GM23338 (cell line): ENCODE results near the gene WWOX. TPM values are rescaled to one million over a fixed set of nuclear protein-coding genes. Genes with fewer than 3 reads are reported as not detected.

Experiments used
- ATAC-seq: fragments of 200-7000 bp; cut with Tn5 transposase; 3 replicates; pipeline ENCODE4 v1.9.1; 2020
- DNase-seq: peaks from one replicate; pipeline ENCODE4 v3.0.0-alpha.2; 2015; ENCODE audit warnings: low spot score
- H2AFZ ChIP-seq: fragments of 200-600 bp; sonication (generic); 2 replicates; pipeline ENCODE4 v1.8.0; 2016; ENCODE audit warnings: antibody characterized with exemption, mild to moderate bottlenecking, moderate library complexity
- H3F3A ChIP-seq: fragments of 200-600 bp; sonication (generic); replicated peaks from 2 replicates; pipeline ENCODE4 v1.8.0; 2017; ENCODE audit warnings: antibody characterized with exemption, mixed run types, low read depth
- H3K27ac ChIP-seq: fragments of 200-600 bp; sonication (generic); 2 replicates; pipeline ENCODE4 v1.6.1; 2016; ENCODE audit warnings: low read depth
- H3K27me3 ChIP-seq: fragments of 200-600 bp; sonication (generic); 2 replicates; pipeline ENCODE4 v1.8.0; 2016; ENCODE audit warnings: mild to moderate bottlenecking, mixed run types, moderate library complexity; ENCODE audit not compliant: insufficient read depth
- H3K36me3 ChIP-seq: fragments of 200-600 bp; sonication (generic); 2 replicates; pipeline ENCODE4 v1.8.0; 2016; ENCODE audit warnings: mild to moderate bottlenecking; ENCODE audit not compliant: insufficient read depth
- H3K4me1 ChIP-seq: fragments of 200-600 bp; sonication (generic); 2 replicates; pipeline ENCODE4 v1.8.0; 2016; ENCODE audit warnings: mild to moderate bottlenecking, moderate library complexity; ENCODE audit not compliant: insufficient read depth
- H3K4me2 ChIP-seq: fragments of 200-600 bp; sonication (generic); 2 replicates; pipeline ENCODE4 v1.7.1; 2017; ENCODE audit warnings: mixed run types
- H3K4me3 ChIP-seq: fragments of 200-600 bp; sonication (generic); 2 replicates; pipeline ENCODE4 v1.6.1; 2016; ENCODE audit warnings: mixed run types
- H3K79me2 ChIP-seq: fragments of 200-600 bp; sonication (generic); replicated peaks from 2 replicates; pipeline ENCODE4 v1.8.0; 2017; ENCODE audit warnings: mild to moderate bottlenecking; ENCODE audit not compliant: insufficient read depth
- H3K9me2 ChIP-seq: fragments of 200-600 bp; sonication (generic); 2 replicates; pipeline ENCODE4 v1.8.0; 2017; ENCODE audit not compliant: insufficient read depth
- H4K20me1 ChIP-seq: fragments of 200-600 bp; sonication (generic); replicated peaks from 2 replicates; pipeline ENCODE4 v1.8.0; 2017; ENCODE audit warnings: mild to moderate bottlenecking; ENCODE audit not compliant: insufficient read depth
- H3K27ac Mint-ChIP-seq: 2 replicates; pipeline ENCODE4 v1.8.0; 2020; ENCODE audit warnings: inconsistent platforms, mild to moderate bottlenecking, moderate library complexity, mixed read lengths
- H3K27me3 Mint-ChIP-seq: 3 replicates; pipeline ENCODE4 v1.8.0; 2022; ENCODE audit warnings: low read depth, mild to moderate bottlenecking, moderate library complexity, mixed read lengths, inconsistent platforms; ENCODE audit not compliant: insufficient read depth, poor library complexity
- H3K36me3 Mint-ChIP-seq: 3 replicates; pipeline ENCODE4 v1.8.0; 2021; ENCODE audit warnings: low read depth, mild to moderate bottlenecking, inconsistent platforms, moderate library complexity, mixed read lengths
- H3K4me1 Mint-ChIP-seq: 3 replicates; pipeline ENCODE4 v1.8.0; 2020; ENCODE audit warnings: mild to moderate bottlenecking, inconsistent platforms, mixed read lengths
- H3K4me3 Mint-ChIP-seq: 3 replicates; pipeline ENCODE4 v1.8.0; 2021; ENCODE audit warnings: moderate library complexity, mild to moderate bottlenecking, inconsistent platforms, mixed read lengths
- H3K9me3 Mint-ChIP-seq: 3 replicates; pipeline ENCODE4 v1.8.0; 2020; ENCODE audit warnings: moderate library complexity, mild to moderate bottlenecking, inconsistent platforms, mixed read lengths
- CREB1 ChIP-seq: fragments of 250-450 bp; sonication (Bioruptor Pico); IDR thresholded peaks from 2 replicates; pipeline ENCODE4 v1.5.0; 2020; ENCODE audit warnings: low read depth, mild to moderate bottlenecking, moderate library complexity
- CTCF ChIP-seq, 2 experiments: fragments of 200-600 bp in 1 of 2; sonication (generic) in 1 of 2; conservative IDR thresholded peaks; 2 replicates each; pipeline versions ENCODE4 v1.5.1 to v1.6.1; 2016 to 2017; ENCODE audit warnings: antibody characterized with exemption in 2 of 2, low read depth in 2 of 2, mild to moderate bottlenecking in 2 of 2, moderate library complexity in 1 of 2
- ETS1 ChIP-seq: IDR thresholded peaks from 2 replicates; pipeline ENCODE4 v1.6.1; 2016; ENCODE audit warnings: antibody characterized with exemption
- EZH2 ChIP-seq: fragments of 200-600 bp; sonication (generic); IDR thresholded peaks from one replicate; pipeline ENCODE4 v1.8.0; 2017; ENCODE audit warnings: antibody characterized with exemption, mild to moderate bottlenecking, low read depth; ENCODE audit not compliant: unreplicated experiment
- EZH2phosphoT487 ChIP-seq: fragments of 200-600 bp; sonication (generic); IDR thresholded peaks from one replicate; pipeline ENCODE4 v1.8.1; 2018; ENCODE audit warnings: antibody characterized with exemption; ENCODE audit not compliant: unreplicated experiment
- JUNB ChIP-seq: IDR thresholded peaks from one replicate; pipeline ENCODE4 v1.6.1; 2016; ENCODE audit warnings: antibody characterized with exemption; ENCODE audit not compliant: unreplicated experiment
- NANOG ChIP-seq: IDR thresholded peaks from 2 replicates; pipeline ENCODE4 v1.6.1; 2016; ENCODE audit warnings: antibody characterized with exemption, borderline replicate concordance
- POLR2AphosphoS5 ChIP-seq: IDR thresholded peaks from 2 replicates; pipeline ENCODE4 v1.6.1; 2016; ENCODE audit warnings: antibody characterized with exemption, low read depth
- REST ChIP-seq: IDR thresholded peaks from one replicate; pipeline ENCODE4 v1.6.1; 2018; ENCODE audit warnings: antibody characterized with exemption; ENCODE audit not compliant: unreplicated experiment
- STAT1 ChIP-seq: IDR thresholded peaks from one replicate; pipeline ENCODE4 v1.6.1; 2016; ENCODE audit warnings: antibody characterized with exemption; ENCODE audit not compliant: unreplicated experiment
- ZNF114 ChIP-seq: fragments of 250-450 bp; sonication (Bioruptor Pico); IDR thresholded peaks from 2 replicates; pipeline ENCODE4 v1.5.0; 2020; ENCODE audit warnings: mild to moderate bottlenecking, moderate library complexity
- ZNF331 ChIP-seq: fragments of 250-450 bp; sonication (Bioruptor Pico); IDR thresholded peaks from 2 replicates; pipeline ENCODE4 v1.5.0; 2020; ENCODE audit warnings: low read depth, mild to moderate bottlenecking, moderate library complexity
- ZNF462 ChIP-seq: fragments of 250-450 bp; sonication (Bioruptor Pico); IDR thresholded peaks from 2 replicates; pipeline ENCODE4 v1.5.0; 2020; ENCODE audit warnings: mild to moderate bottlenecking, moderate library complexity
- polyA plus RNA-seq: library from polyadenylated mRNA; unstranded; fragments of >200 nt; fragmentation: Nextera tagmentation; extraction: Ambion mirVana; gene quantifications from 2 replicates; pipeline ENCODE4 v1.2.1, GENCODE V29; 2016
- total RNA-seq: library from RNA; depleted of rRNA; stranded (reverse); fragments of >200 nt; shearing (Covaris generic); gene quantifications from 2 replicates; pipeline ENCODE4 v1.2.3, GENCODE V29; 2014

The WWOX gene
- total and polyA plus RNA-seq, 2 experiments from 2014 or later: 10.0 to 19.3 TPM

GRCh38 chr16:78811247-78811646, 711.8 kb downstream of the WWOX start:
- H3K9me3 Mint-ChIP-seq: no peaks in the 10 kb centered on the region
- Histone ChIP-seq H4K20me1 (no peaks in the 10 kb centered on the region), H3K27ac (no peak overlapping the region), H3K4me1 (no peaks in the 10 kb centered on the region), H3K4me2 (no peak overlapping the region), H3K9me2 (no peaks in the 10 kb centered on the region; the same call in 1 of the 2 replicates), H3K36me3 (no peaks in the 10 kb centered on the region), H3K27me3 (no peaks in the 10 kb centered on the region), H3K79me2 (no peaks in the 10 kb centered on the region), H3K4me3 (no peak overlapping the region), H2AFZ (no peak overlapping the region), H3F3A (no peaks in the 10 kb centered on the region)
- H3K4me3 Mint-ChIP-seq: no peak overlapping the region
- H3K27ac Mint-ChIP-seq: no peak overlapping the region
- TF ChIP-seq ETS1 (no peak), CTCF (conservative IDR thresholded peaks at IDR 0.05; ENCODE audit: low read depth in 2 of 2) (no peak), STAT1 (no peak), JUNB (no peak), REST (no peak), ZNF462 (CRISPR knock-in tag) (no peak), EZH2 (no peak), CREB1 (no peak), POLR2AphosphoS5 (no peak), ZNF114 (CRISPR knock-in tag) (no peak), NANOG (no peak), EZH2phosphoT487 (no peak), ZNF331 (CRISPR knock-in tag) (no peak)
- H3K4me1 Mint-ChIP-seq: no peaks in the 10 kb centered on the region; the same call in 2 of the 3 replicates
- ATAC-seq: no peak
- DNase-seq: no peak
- peaks cover 3% of the 10 kb centered on the region for H3K27me3 Mint-ChIP-seq
- H3K36me3 Mint-ChIP-seq: no peaks in the 10 kb centered on the region
